ENCODE data around the gene RFC3.
"Not testable (repeated sequence)": the region's sequence is repeated elsewhere in the genome, so short reads cannot be mapped to it uniquely, and the experiment has no call there.

The RFC3 gene

DNA sequence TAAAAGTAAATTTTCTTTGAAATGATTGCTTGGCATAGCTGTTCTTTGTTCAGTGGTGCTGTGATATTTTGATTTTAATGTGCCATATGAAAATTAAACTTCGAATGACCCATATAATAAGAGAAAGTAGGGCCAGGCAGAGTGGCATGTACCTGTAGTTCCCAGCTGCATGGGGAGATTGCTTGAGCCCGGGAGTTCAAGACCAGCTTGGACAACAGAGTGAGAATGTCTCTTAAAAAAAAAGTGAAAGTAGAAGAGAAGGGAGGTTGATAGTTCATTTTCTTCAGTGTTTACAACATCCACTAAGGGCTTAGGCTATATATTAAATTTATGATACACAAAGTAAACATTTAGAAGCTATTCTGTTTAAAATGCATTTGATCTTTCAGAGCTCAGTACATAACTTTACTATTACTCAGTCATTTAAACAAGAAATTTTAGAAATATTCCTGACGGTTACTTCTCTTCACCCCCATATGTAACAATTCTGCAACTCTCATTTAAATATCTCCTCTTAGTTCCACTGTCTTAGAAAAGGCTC lies 17.2 kb upstream of the RFC3 start:
- H3K4me3 ChIP-seq (ENCODE audit: low read depth, low read length) = no peak overlapping the region
- DNase-seq (ENCODE audit: low read depth) = no peak

DNA sequence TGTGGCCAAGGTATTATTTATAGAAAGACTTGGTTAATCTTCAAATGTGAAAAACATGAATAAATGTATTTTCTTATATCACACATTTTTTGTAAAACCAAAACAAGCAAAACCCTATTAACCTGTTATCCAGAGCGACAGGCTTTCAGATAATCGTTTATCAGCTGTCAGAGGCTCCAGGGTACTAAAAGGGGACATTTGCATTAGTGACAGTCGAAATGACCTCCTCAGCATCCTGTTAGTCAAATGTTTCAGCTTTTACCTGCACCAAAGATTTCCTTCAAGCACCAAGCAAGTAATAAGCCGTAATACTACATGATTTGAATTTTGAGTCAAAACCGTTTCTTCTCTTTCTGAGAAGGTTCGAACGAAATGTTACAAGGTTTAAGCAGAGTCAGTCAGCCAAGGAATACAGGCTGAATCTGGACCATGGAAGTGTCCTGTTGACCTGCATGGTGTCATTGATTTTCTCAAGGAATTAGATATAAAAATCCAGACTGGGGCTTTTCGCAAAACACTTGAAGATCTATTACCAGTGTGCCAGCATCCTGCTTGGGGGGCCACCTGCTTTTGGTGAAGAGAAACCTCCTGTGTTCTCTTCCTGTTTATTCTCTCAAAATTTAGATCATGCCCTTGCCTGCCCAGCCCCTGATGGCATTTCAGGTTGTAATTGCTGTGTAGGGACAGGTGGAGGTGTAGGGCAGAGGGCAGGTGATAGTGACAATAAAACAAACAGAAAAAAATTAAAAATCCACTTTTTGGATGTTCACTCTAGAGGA lies 11.3 kb upstream of the RFC3 start:
- DNase-seq (ENCODE audit: low read depth) = no peak
- no peak overlapping the region for H3K4me3 ChIP-seq (ENCODE audit: low read depth, low read length)

DNA sequence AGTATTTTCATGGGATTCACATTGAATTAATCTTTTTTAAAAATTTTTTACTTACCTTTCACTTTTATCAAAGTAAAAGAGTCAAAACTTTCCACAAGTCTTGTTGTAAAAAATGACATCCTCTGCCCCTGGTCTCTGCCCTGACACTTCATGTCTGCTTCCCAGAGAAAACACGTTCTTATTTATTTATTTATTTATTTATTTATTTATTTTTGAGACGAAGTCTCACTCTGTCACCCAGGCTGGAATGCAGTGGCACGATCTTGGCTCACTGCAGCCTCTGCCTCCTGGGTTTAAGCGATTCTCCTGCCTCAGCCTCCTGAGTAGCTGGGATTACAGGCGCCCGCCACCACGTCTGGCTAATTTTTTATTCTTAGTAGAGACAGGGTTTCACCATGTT lies 5.1 kb upstream of the RFC3 start:
- not testable (repeated sequence) for DNase-seq (ENCODE audit: low read depth); H3K4me3 ChIP-seq (ENCODE audit: low read depth, low read length)

DNA sequence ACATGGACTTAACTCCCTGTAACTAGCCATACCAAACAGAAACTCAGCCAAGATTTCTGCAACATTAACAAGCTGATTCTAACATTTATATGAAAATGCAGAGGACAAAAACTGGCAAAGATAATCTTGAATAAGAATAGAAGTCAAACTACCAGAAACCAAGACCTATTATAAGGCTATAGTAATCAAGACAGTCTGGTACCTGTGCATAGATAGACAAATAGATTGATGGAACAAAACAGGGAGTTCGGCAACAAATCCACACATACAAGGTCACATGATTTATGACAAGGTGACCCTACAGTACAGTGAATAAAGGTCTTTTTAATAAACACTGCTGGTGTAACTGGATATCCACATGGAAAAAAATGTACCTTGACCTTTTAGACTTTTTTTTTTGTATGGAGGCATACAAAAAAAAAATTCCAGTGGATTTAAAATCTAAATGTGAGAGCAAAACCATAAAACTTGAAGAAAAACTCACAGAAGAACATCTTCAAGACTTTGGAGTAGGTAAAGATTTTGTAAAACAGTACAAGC lies 2.9 kb upstream of the RFC3 start:
- DNase-seq (ENCODE audit: low read depth) = no peak
- no peak overlapping the region for H3K4me3 ChIP-seq (ENCODE audit: low read depth, low read length)

GRCh38 chr13:33816912-33817311 lies 1.0 kb upstream of the RFC3 start:
- no peak for DNase-seq (ENCODE audit: low read depth)

DNA sequence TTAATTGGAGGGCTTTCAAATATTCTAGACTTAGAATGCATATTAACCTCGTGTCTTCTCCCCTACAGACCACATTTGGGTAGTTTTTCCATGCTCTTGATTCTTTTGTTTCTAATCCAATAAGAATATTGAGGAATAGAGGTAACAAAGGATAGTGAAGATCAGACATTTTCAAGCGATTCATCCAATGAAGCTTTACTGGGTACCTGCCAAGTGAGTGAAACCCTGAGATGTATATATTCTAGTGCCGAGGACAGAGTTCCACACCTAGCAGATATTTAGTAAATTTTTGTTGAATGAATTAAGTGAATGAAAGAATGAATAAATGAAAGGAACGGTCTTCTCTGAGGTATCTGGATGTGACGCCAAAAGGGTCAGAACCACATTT lies 442 bp upstream of the RFC3 start:
- peak overlapping the region; percentile 92 for H3K4me3 ChIP-seq (ENCODE audit: low read depth, low read length)
- DNase-seq (ENCODE audit: low read depth) = no peak

More at GRCh38 chr13:33816912-33817311, 1.0 kb upstream of the RFC3 start:
- H3K4me3 ChIP-seq (ENCODE audit: low read depth, low read length) = no peak overlapping the region

- no peak for DNase-seq (ENCODE audit: low read depth)
- no peak overlapping the region for H3K4me3 ChIP-seq (ENCODE audit: low read depth, low read length)
Measured at GRCh38 chr13:33825083-33825482, 7.1 kb downstream of the RFC3 start.

DNA sequence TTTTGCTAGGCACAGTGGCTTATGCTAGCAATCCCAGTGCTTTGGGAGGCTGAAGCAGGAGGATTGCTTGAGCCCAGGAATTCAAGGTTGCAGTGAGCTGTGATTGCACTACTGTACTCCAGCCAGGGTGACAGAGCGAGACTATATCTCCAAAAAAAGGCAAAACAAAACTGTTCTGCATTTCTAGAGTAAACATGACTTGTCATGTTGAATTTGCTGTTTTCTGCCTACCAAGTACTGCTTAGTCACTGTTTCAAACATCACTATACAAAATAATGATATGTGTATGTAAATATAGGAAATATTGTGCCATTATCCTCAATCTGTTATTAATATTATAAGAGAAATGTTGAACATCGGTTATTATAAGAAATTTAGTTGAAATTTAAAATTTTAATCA lies 9.2 kb downstream of the RFC3 start:
- no peak overlapping the region for H3K4me3 ChIP-seq (ENCODE audit: low read depth, low read length)
- no peak for DNase-seq (ENCODE audit: low read depth)

DNA sequence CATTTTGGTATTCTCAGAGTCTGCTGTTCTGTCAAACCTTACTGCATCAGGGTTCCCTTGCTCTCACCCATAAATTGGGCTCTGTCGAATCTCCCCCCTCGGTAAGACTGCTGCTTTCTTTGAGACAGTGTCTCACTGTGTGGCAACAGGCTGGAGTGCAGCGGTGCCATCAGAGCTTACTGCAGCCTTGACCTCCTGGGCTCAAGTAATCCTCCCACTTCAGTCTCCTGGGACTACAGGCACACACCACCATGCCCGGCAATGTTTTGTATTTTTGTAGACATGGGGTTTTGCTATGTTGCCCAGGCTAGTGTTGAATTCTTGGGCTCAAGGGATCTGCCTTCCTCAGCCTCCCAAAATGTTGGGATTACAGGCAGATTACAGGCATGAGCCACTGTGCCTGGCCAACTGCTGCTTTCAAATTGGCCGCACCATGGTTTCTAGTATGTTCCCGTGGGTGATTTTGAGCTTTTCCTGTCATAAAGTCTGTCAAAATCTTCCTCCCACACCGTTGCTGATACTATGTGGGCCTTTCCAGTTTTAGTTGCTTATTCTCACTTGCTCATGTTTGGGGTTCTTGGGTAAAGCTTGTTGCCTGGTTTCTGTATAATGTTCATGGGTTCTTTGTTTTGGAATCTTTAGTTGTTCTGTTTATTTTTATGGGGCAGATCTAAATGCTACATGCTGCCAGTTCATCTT lies 10.6 kb downstream of the RFC3 start:
- no peak overlapping the region for H3K4me3 ChIP-seq (ENCODE audit: low read depth, low read length)
- DNase-seq (ENCODE audit: low read depth) = no peak

DNA sequence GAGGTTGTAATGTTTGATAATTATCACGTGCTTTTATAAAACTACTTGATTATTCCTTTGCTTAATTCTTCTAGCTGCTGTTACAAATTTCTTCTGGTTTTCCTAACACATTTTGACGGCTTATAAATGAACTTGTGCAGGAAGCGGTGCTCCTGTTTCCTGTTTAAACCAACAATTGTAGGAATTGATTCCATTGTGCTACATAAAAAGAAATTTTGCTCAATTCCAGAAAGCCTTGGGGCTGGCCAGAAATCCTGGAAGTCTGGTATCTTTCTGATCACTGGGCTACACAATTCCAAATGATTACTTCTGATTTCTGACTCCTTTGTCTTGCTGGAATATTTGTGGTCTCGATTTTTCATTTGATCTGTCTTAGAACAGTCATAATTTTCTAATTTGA lies 14.9 kb downstream of the RFC3 start:
- no peak overlapping the region for H3K4me3 ChIP-seq (ENCODE audit: low read depth, low read length)
- no peak for DNase-seq (ENCODE audit: low read depth)

GRCh38 chr13:33838647-33839046 lies 20.7 kb downstream of the RFC3 start:
- DNase-seq (ENCODE audit: low read depth) = peak; percentile 9
- no peak overlapping the region for H3K4me3 ChIP-seq (ENCODE audit: low read depth, low read length)

DNA sequence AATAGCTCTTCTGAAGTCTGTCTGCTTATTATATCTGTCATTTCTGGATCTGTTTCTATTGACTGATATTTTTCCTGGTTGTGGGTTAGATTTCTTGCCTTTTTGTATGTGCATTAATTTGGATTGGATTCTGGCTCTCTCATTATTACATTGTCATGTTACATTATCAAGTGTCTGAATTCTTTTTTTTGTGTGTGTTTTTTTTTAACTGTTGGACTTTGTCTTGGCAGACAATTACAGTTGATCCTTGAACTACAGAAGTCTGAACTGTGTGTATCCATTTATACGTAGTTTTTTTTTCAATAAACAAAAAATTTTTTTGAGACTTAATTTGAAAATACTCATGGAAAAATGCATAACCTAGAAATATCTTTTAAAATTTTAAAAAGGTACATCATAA lies 22.5 kb downstream of the RFC3 start:
- DNase-seq (ENCODE audit: low read depth) = no peak
- no peak overlapping the region for H3K4me3 ChIP-seq (ENCODE audit: low read depth, low read length)

GRCh38 chr13:33842207-33842606 lies 24.3 kb downstream of the RFC3 start:
- no peak for DNase-seq (ENCODE audit: low read depth)
- H3K4me3 ChIP-seq (ENCODE audit: low read depth, low read length) = no peak overlapping the region

- H3K4me3 ChIP-seq (ENCODE audit: low read depth, low read length) = no peak overlapping the region
- DNase-seq (ENCODE audit: low read depth) = no peak
Measured at GRCh38 chr13:33842986-33843385, 25.0 kb downstream of the RFC3 start.

DNA sequence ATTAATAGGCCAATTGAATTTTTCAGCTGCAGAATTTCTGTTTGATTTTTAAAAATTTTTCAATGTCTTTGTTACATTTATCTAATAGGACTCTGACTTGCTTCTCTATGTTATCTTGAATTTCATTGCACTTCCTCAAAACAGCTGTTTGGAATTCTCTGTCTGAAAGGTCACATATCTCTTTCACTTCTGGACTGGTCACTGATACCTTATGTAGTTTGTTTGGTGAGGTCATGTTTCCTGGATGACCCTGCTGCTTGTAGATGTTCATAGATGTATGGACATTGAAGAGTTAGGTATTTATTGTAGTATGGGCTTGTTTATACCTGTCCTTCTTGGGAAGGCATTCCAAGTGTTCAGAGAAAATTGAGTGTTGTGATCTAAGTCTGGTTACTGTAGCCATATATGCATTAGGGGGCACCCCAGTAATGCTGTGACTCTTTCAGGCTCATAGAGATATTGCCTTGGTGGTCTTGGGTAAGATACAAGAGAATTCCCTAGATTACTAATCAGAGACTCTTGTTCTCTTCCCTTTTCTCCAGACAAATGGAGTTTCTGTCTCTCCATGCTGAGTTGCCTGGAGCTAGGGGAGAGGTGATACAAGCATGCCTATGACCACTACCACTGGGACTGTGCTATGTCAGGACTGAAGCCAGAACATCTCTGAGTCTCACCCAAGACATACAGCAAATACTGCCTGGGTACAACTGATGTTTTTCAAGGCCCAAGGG lies 27.8 kb downstream of the RFC3 start:
- H3K4me3 ChIP-seq (ENCODE audit: low read depth, low read length) = no peak overlapping the region
- no peak for DNase-seq (ENCODE audit: low read depth)

GRCh38 chr13:33846303-33847062 lies 28.5 kb downstream of the RFC3 start:
- H3K4me3 ChIP-seq (ENCODE audit: low read depth, low read length) = no peak overlapping the region
- DNase-seq (ENCODE audit: low read depth) = no peak

- DNase-seq (ENCODE audit: low read depth) = no peak
- no peak overlapping the region for H3K4me3 ChIP-seq (ENCODE audit: low read depth, low read length)
Measured at GRCh38 chr13:33849211-33849610, 31.3 kb downstream of the RFC3 start.

GRCh38 chr13:33855371-33855895 lies 37.5 kb downstream of the RFC3 start:
- no peak overlapping the region for H3K4me3 ChIP-seq (ENCODE audit: low read depth, low read length)
- no peak for DNase-seq (ENCODE audit: low read depth)

GRCh38 chr13:33859691-33860303 lies 41.8 kb downstream of the RFC3 start:
- DNase-seq (ENCODE audit: low read depth) = no peak
- no peak overlapping the region for H3K4me3 ChIP-seq (ENCODE audit: low read depth, low read length)
